Stimulated activated CD4-positive, alpha-beta T cell treated with anti-CD3 and anti-CD28 coated beads, Interleukin-4, amount 100 ng/mL, for 48 hours (primary cell): Measurements from ENCODE around the gene VPS72.
A peak's percentile ranks its signal among the peaks of the same experiment; 100 is the strongest.
"Not testable (repeated sequence)": the region's sequence is repeated elsewhere in the genome, so short reads cannot be mapped to it uniquely, and the experiment has no call there.

ENCODE experiments used
- DNase-seq, 2 donors: peaks; one replicate each; pipeline ENCODE4 v3.0.0-alpha.2; 2020; ENCODE audit warnings: low read depth in 2 of 2

VPS72 gene

GRCh38 chr1:151189637-151190445 lies at the start of gene VPS72:
Gene VPS72 (minus strand): TSS chr1:151190197. CDS start chr1:151190121, 76 bp downstream.
- peak; percentile 80 to 83 for DNase-seq

- DNase-seq = no peak
These were observed 48.4 kb upstream of the VPS72 start for GRCh38 chr1:151238467-151238739.

- no peak for DNase-seq
These were observed 47.9 kb upstream of the VPS72 start for GRCh38 chr1:151237678-151238466.

- no peak for DNase-seq
These were observed 45.2 kb upstream of the VPS72 start for GRCh38 chr1:151235235-151235634.

GRCh38 chr1:151222130-151222529 lies 32.1 kb upstream of the VPS72 start:
- no peak for DNase-seq

GRCh38 chr1:151221616-151222015 lies 31.6 kb upstream of the VPS72 start:
- no peak for DNase-seq

- DNase-seq = no peak
These were observed 23.6 kb upstream of the VPS72 start for GRCh38 chr1:151213560-151213959.

GRCh38 chr1:151211972-151212705 lies 22.1 kb upstream of the VPS72 start:
- DNase-seq = no peak

- no peak for DNase-seq
These were observed 20.8 kb upstream of the VPS72 start for GRCh38 chr1:151210830-151211229.

- DNase-seq = not testable (repeated sequence)
These were observed 15.5 kb upstream of the VPS72 start for GRCh38 chr1:151205381-151205965.

- DNase-seq = no peak
These were observed 10.0 kb upstream of the VPS72 start for GRCh38 chr1:151199873-151200581.

- peak; percentile 99 for DNase-seq
These were observed 8.5 kb upstream of the VPS72 start, which contains the start of gene PIP5K1A for GRCh38 chr1:151198254-151199127. Gene PIP5K1A (plus strand): TSS chr1:151198552. CDS start chr1:151198997, 445 bp downstream.

GRCh38 chr1:151197863-151198253 lies 7.9 kb upstream of the VPS72 start:
- DNase-seq = no peak

- DNase-seq = peak; percentile 31 to 50
These were observed 6.3 kb upstream of the VPS72 start for GRCh38 chr1:151196292-151196800.

- not testable (repeated sequence) for DNase-seq
These were observed 5.0 kb upstream of the VPS72 start for GRCh38 chr1:151194894-151195594.

GRCh38 chr1:151193856-151194255 lies 3.9 kb upstream of the VPS72 start:
- no peak for DNase-seq

GRCh38 chr1:151193304-151193703 lies 3.3 kb upstream of the VPS72 start:
- DNase-seq = no peak

GRCh38 chr1:151192047-151192446 lies 2.0 kb upstream of the VPS72 start:
- no peak for DNase-seq

GRCh38 chr1:151188667-151189066 lies 1.3 kb downstream of the VPS72 start:
- not testable (repeated sequence) for DNase-seq
